IPS-18a (cell line): Measurements from ENCODE around the gene FNDC1.

Experiments
- H3K27ac ChIP-seq: one replicate; pipeline ENCODE4 v1.5.1; 2013; ENCODE audit warnings: low read length
- H3K27me3 ChIP-seq: one replicate; pipeline ENCODE4 v1.6.1; 2013; ENCODE audit warnings: mild to moderate bottlenecking, low read length; ENCODE audit not compliant: control insufficient read depth, insufficient read depth
- H3K36me3 ChIP-seq: one replicate; pipeline ENCODE4 v1.6.1; 2013; ENCODE audit warnings: low read depth, low read length; ENCODE audit not compliant: control insufficient read depth
- H3K4me1 ChIP-seq: one replicate; pipeline ENCODE4 v1.6.1; 2013; ENCODE audit warnings: low read depth, low read length; ENCODE audit not compliant: control insufficient read depth
- H3K4me3 ChIP-seq: one replicate; pipeline ENCODE4 v1.5.1; 2013; ENCODE audit warnings: low read length
- H3K9ac ChIP-seq: one replicate; pipeline ENCODE4 v1.6.1; 2013; ENCODE audit warnings: mild to moderate bottlenecking, low read length, moderate library complexity
- H3K9me3 ChIP-seq: one replicate; pipeline ENCODE4 v1.6.1; 2013; ENCODE audit warnings: low read depth, low read length; ENCODE audit not compliant: control insufficient read depth

FNDC1 gene

GRCh38 chr6:159181914-159182313, 12.7 kb downstream of the FNDC1 start:
- no peaks in the 10 kb centered on the region for H3K27me3 ChIP-seq
- H3K9me3 ChIP-seq, result no peaks in the 10 kb centered on the region
- no peaks in the 10 kb centered on the region for H3K36me3 ChIP-seq
- no peak overlapping the region for H3K9ac ChIP-seq
- no peaks in the 10 kb centered on the region for H3K4me1 ChIP-seq
- no peak overlapping the region for H3K27ac ChIP-seq
- no peak overlapping the region for H3K4me3 ChIP-seq

DNA sequence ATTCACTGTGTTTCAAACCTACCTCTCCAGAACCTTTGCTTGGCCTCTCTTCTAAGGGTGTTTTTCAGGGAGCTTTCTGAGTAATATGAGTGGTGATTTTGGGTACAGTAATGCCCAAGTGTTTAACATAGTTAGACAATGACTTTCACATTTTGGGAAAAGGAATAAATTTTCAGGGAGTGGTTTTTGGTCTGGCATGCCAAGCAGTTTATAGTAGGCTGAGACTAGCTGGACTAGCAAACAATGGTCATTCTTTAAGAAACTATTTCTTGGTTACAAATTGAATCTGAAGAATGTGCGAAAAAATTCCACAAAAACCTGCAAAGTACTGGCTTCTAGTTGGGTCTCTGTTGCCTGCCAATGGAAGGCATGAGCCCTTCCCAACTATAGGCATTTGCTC, 15.4 kb downstream of the FNDC1 start:
- no peak overlapping the region for H3K9ac ChIP-seq
- H3K9me3 ChIP-seq, result no peaks in the 10 kb centered on the region
- no peaks in the 10 kb centered on the region for H3K27me3 ChIP-seq
- H3K4me3 ChIP-seq, result no peak overlapping the region
- H3K36me3 ChIP-seq, result no peaks in the 10 kb centered on the region
- H3K27ac ChIP-seq, result no peak overlapping the region
- no peaks in the 10 kb centered on the region for H3K4me1 ChIP-seq

GRCh38 chr6:159190460-159190859, 21.3 kb downstream of the FNDC1 start:
- no peak overlapping the region for H3K27ac ChIP-seq
- no peaks in the 10 kb centered on the region for H3K36me3 ChIP-seq
- H3K4me1 ChIP-seq, result no peaks in the 10 kb centered on the region
- H3K27me3 ChIP-seq, result no peaks in the 10 kb centered on the region
- H3K9me3 ChIP-seq, result no peaks in the 10 kb centered on the region
- H3K4me3 ChIP-seq, result no peak overlapping the region
- H3K9ac ChIP-seq, result no peak overlapping the region

DNA sequence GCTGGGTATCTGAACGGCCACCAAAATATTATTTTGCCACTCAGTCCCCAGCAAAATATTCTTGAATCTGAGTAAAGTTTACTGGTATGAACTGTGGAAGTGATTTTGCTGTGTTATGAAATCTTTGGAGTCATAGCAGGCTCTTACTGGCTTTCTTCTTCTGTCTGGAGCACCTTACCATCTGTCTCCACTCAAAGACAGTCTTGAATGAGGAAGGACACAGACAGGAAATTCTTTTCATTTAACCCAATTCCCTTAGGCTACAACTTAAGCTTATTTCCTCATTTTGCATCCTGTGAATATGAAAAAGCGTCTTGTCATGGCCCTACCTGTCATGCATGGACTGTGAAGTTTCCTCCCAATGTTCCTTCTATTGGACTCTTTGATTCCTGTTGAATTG, 24.7 kb downstream of the FNDC1 start:
- Histone ChIP-seq H3K4me1 (no peaks in the 10 kb centered on the region), H3K9ac (no peak overlapping the region), H3K36me3 (no peaks in the 10 kb centered on the region), H3K27ac (no peak overlapping the region), H3K27me3 (no peaks in the 10 kb centered on the region), H3K9me3 (no peaks in the 10 kb centered on the region), H3K4me3 (no peak overlapping the region)

- Histone ChIP-seq H3K27ac (no peak overlapping the region), H3K4me1 (no peaks in the 10 kb centered on the region), H3K4me3 (no peak overlapping the region), H3K9me3 (no peaks in the 10 kb centered on the region), H3K27me3 (no peaks in the 10 kb centered on the region), H3K36me3 (no peaks in the 10 kb centered on the region), H3K9ac (no peak overlapping the region)
These were observed 25.2 kb downstream of the FNDC1 start for GRCh38 chr6:159194421-159194820.

DNA sequence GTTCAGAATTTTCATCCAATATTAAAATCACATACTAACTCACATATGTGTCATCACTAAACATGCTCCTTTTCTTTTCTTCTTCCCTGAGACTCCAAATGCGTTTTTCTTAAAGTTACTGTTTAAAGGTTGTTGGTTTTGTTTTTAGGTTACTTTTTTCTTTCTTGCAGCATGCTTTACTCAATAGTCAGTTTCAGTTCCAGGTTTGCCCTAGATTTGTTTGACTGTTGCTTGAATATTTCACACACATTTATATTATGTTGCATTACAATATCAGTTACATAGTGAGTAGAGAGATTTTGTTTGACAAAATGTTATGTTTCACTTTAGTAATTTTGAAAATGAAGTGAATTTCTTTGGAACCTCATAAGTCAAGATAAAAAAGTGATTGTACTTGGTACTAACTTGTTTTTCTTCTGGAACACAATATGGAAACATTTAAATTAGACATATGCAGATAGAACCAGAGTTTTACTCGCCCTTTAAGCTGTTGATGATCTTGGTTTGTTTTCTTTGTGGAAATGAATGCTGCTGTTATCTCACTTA, 27.3 kb downstream of the FNDC1 start:
- no peak overlapping the region for H3K4me3 ChIP-seq
- H3K36me3 ChIP-seq, result no peaks in the 10 kb centered on the region
- H3K27me3 ChIP-seq, result no peaks in the 10 kb centered on the region
- no peak overlapping the region for H3K9ac ChIP-seq
- no peaks in the 10 kb centered on the region for H3K9me3 ChIP-seq
- H3K27ac ChIP-seq, result no peak overlapping the region
- no peaks in the 10 kb centered on the region for H3K4me1 ChIP-seq

DNA sequence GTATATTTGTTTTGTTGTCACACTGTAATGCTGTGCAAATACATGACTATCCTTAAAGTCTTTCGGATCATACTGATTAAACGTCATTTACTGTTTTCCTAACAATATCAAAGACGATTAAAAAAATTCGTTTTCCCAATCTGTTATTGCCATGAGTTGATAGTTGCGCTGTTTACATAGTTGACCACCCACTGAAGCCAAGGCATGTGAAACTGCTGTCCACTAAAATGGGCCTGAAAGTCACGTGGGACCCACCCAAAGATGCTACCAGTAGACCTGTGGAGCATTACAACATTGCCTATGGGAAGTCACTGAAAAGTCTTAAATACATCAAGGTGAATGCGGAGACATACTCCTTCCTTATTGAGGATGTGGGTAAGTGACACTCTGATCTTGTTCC, 28.1 kb downstream of the FNDC1 start:
- H3K9ac ChIP-seq, result no peak overlapping the region
- no peaks in the 10 kb centered on the region for H3K4me1 ChIP-seq
- no peaks in the 10 kb centered on the region for H3K27me3 ChIP-seq
- H3K27ac ChIP-seq, result no peak overlapping the region
- H3K9me3 ChIP-seq, result no peaks in the 10 kb centered on the region
- H3K36me3 ChIP-seq, result no peaks in the 10 kb centered on the region
- H3K4me3 ChIP-seq, result no peak overlapping the region

- no peak overlapping the region for H3K4me3 ChIP-seq
- H3K4me1 ChIP-seq, result no peaks in the 10 kb centered on the region
- H3K36me3 ChIP-seq, result no peaks in the 10 kb centered on the region
- H3K9ac ChIP-seq, result no peak overlapping the region
- H3K27me3 ChIP-seq, result no peaks in the 10 kb centered on the region
- H3K9me3 ChIP-seq, result no peaks in the 10 kb centered on the region
- no peak overlapping the region for H3K27ac ChIP-seq
These were observed 32.1 kb downstream of the FNDC1 start for GRCh38 chr6:159201336-159201735.

DNA sequence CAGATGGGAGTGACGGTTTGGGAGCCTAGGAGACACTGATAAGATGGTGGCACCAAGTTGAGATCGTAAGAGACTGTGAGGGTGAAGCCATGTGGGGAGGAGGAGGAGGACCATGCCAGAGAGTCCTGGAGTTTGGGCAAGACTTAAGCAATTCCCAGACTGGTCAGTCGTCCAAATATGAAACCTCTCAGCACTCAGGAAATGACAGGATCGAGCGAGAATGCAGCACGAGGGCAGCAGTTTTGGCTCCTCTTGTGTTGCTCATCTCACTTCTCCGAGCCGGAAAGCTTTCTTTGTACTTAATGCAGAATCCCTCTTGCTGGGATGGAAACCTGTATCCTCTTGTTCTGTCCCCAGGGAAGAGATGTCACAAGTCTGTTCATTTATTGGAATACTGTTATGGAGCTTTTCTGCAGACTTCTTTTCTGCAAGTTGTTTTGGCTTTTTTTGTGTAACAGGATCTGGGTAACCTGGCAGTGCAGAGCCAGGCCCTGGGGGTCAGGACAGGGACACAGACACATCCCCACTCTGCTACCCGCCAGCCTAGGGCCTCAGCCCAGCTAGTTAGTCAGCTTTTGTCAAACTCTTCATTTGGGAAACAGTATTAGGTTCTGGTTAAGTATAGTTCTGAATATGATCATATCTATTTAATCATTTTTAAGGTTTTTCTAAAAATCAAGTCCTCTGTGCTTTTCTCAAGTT, 34.3 kb downstream of the FNDC1 start:
- Histone ChIP-seq H3K36me3 (no peaks in the 10 kb centered on the region), H3K9me3 (no peaks in the 10 kb centered on the region), H3K27ac (no peak overlapping the region), H3K27me3 (no peaks in the 10 kb centered on the region), H3K9ac (no peak overlapping the region), H3K4me3 (no peak overlapping the region), H3K4me1 (no peaks in the 10 kb centered on the region)

DNA sequence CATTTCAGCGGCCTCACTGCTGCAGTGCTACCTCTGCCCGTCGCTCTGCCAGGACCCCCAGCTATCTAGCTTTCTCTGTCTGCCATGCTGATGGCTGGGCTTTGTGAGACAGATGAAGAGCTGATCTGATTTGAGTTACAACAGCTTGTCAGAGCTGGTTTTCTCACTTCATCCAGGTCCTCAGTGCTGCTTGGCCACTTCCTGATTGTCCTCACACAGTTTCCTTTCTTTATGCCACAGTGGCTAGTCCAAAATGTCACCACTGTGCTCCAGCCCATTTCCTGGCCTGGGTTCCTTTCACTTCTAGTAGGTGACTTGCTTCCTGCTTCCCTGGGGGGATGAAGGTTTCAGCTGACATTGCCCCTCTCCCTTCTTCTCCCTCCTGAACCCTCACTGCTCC, 35.4 kb downstream of the FNDC1 start:
- Histone ChIP-seq H3K27ac (no peak overlapping the region), H3K9me3 (no peaks in the 10 kb centered on the region), H3K9ac (no peak overlapping the region), H3K27me3 (no peaks in the 10 kb centered on the region), H3K4me3 (no peak overlapping the region), H3K36me3 (no peaks in the 10 kb centered on the region), H3K4me1 (no peaks in the 10 kb centered on the region)

GRCh38 chr6:159212028-159212427, 42.8 kb downstream of the FNDC1 start:
- H3K27ac ChIP-seq, result no peak overlapping the region
- no peaks in the 10 kb centered on the region for H3K4me1 ChIP-seq
- no peaks in the 10 kb centered on the region for H3K27me3 ChIP-seq
- no peaks in the 10 kb centered on the region for H3K36me3 ChIP-seq
- no peaks in the 10 kb centered on the region for H3K9me3 ChIP-seq
- H3K9ac ChIP-seq, result no peak overlapping the region
- no peak overlapping the region for H3K4me3 ChIP-seq

GRCh38 chr6:159212525-159213280, 43.5 kb downstream of the FNDC1 start:
- Histone ChIP-seq H3K9ac (no peak overlapping the region), H3K9me3 (no peaks in the 10 kb centered on the region), H3K4me3 (no peak overlapping the region), H3K4me1 (no peaks in the 10 kb centered on the region), H3K27ac (no peak overlapping the region), H3K27me3 (no peaks in the 10 kb centered on the region), H3K36me3 (no peaks in the 10 kb centered on the region)
